ENCODE measurements around the gene CDCP2.

DNA sequence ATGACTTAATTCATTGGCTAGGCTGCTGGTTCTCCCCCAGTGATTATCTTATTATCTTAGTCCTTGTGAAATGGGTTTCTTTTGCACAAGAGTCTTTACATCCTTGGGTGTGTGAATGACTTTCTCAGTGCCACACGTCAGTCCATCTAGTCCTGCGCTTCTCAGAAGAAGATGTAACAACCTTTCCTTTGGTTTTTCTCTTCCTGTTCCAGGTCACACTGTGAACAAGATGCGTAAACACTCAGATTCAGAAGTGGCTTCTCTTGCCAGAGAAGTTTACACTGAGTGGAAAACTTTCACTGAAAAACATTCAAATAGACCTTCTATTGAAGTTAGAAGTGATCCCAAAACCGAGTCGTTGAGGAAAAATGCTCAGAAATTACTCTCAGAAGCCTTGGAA lies 64.4 kb downstream of the CDCP2 start:
- TF ChIP-seq, protein P1, sequence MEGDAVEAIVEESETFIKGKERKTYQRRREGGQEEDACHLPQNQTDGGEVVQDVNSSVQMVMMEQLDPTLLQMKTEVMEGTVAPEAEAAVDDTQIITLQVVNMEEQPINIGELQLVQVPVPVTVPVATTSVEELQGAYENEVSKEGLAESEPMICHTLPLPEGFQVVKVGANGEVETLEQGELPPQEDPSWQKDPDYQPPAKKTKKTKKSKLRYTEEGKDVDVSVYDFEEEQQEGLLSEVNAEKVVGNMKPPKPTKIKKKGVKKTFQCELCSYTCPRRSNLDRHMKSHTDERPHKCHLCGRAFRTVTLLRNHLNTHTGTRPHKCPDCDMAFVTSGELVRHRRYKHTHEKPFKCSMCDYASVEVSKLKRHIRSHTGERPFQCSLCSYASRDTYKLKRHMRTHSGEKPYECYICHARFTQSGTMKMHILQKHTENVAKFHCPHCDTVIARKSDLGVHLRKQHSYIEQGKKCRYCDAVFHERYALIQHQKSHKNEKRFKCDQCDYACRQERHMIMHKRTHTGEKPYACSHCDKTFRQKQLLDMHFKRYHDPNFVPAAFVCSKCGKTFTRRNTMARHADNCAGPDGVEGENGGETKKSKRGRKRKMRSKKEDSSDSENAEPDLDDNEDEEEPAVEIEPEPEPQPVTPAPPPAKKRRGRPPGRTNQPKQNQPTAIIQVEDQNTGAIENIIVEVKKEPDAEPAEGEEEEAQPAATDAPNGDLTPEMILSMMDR (IDR thresholded peaks at IDR 0.05): no peak
- no peak for TF ChIP-seq POLR2AphosphoS5 (IDR thresholded peaks at IDR 0.05)

All from prostate gland (tissue), 2 donors.